Measurements from ENCODE around the gene LEPR. TPM values are rescaled to one million over a fixed set of nuclear protein-coding genes. Genes with fewer than 3 reads are reported as not detected.

The LEPR gene
- total RNA-seq, 2 donors from 2014 or later = 5.8 to 6.6 TPM

- H3K9me3 Mint-ChIP-seq = no peaks in the 10 kb centered on the region
- H3K4me3 Mint-ChIP-seq = peak overlapping the region in 1 of 2 donors; percentile 76
Measured at GRCh38 chr1:65393928-65394327, 26.5 kb upstream of the LEPR start.

DNA sequence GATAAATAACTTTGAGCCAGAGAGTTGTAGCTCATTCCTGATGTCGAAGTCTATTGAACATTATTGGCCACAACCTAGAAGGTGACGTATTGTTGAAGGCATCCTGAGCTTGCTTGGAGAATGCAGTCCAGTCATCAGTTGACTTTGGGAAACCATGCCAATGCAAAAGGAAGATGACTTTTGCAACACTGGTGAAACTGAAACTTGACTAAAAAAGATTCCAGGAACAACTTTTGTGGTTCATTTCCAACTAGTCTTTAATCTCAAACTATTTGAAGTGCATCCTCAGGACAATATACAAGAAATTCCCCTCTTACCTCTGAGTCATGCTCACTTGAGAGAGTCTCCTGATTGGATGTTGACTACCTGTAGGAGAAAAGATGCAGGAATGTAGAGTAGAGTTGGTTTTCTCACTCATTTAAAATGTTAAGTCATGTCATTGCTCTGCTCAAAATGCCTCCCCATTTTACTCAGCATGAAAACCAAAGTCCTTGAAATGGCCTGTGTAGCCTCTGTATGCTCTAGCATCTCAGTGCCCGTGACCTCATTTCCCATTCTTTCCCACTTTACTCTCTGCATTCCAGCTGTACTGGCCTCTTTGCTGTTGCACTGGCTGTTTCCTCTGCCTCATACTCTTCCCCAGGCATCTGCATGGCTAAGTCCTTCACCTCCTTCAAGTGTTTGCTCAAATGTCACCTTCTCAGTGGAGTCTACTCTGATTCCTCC, 24.4 kb upstream of the LEPR start:
- H3K4me1 Mint-ChIP-seq (ENCODE audit: low read depth) = peaks cover 58% of the 10 kb centered on the region
- H3K9me3 Mint-ChIP-seq = no peaks in the 10 kb centered on the region
- H3K27ac Mint-ChIP-seq = no peak overlapping the region
- ATAC-seq (replicated peaks in 1 of 2) (peak; percentile 37 to 54), DNase-seq (peak in 1 of 2 donors; percentile 13)
- H3K36me3 Mint-ChIP-seq (ENCODE audit: insufficient read depth in 2 of 2) = no peaks in the 10 kb centered on the region
- peak overlapping the region; percentile 1 to 40 for H3K4me3 Mint-ChIP-seq
- no peaks in the 10 kb centered on the region for H3K27me3 Mint-ChIP-seq (ENCODE audit: low read depth)

More at GRCh38 chr1:65393928-65394327, 26.5 kb upstream of the LEPR start:
- Mint-ChIP-seq H3K27me3 (ENCODE audit: low read depth) (no peaks in the 10 kb centered on the region), H3K36me3 (ENCODE audit: insufficient read depth in 2 of 2) (no peaks in the 10 kb centered on the region), H3K4me1 (ENCODE audit: low read depth) (peaks cover 72% of the 10 kb centered on the region), H3K27ac (peak overlapping the region; percentile 76)
- DNase-seq = no peak
- ATAC-seq (replicated peaks in 1 of 2) = no peak

GRCh38 chr1:65398083-65398482, 22.4 kb upstream of the LEPR start:
- H3K4me1 Mint-ChIP-seq (ENCODE audit: low read depth) = peaks cover 46% of the 10 kb centered on the region
- peak; percentile 56 to 60 for ATAC-seq (replicated peaks in 1 of 2)
- H3K27me3 Mint-ChIP-seq (ENCODE audit: low read depth) = no peaks in the 10 kb centered on the region
- no peak overlapping the region for H3K4me3 Mint-ChIP-seq
- DNase-seq = no peak
- H3K36me3 Mint-ChIP-seq (ENCODE audit: insufficient read depth in 2 of 2) = no peaks in the 10 kb centered on the region
- H3K9me3 Mint-ChIP-seq = no peaks in the 10 kb centered on the region
- no peak overlapping the region for H3K27ac Mint-ChIP-seq

DNA sequence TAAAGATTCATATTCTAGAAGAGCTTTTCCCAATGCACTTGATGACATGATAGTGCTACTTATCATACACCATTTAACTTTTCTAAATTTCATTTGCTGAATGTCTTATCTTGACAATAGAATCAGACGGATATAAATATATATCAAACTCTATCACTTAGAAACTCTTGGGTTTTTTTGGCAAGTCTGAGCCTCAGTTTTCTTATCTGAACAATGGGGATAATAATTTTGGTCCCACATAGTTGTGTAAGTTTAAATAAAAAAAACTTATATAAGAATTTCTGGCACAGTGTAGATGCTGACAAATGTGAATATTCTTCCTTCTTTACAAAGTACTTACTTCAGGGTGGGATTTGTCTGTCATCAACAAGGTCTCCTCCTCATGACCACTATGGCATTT, 21.5 kb upstream of the LEPR start:
- H3K9me3 Mint-ChIP-seq = no peaks in the 10 kb centered on the region
- H3K4me1 Mint-ChIP-seq (ENCODE audit: low read depth) = peaks cover 37% of the 10 kb centered on the region
- no peak overlapping the region for H3K4me3 Mint-ChIP-seq
- ATAC-seq (replicated peaks in 1 of 2) = no peak
- no peak for DNase-seq
- no peak overlapping the region for H3K27ac Mint-ChIP-seq
- no peaks in the 10 kb centered on the region for H3K36me3 Mint-ChIP-seq (ENCODE audit: insufficient read depth in 2 of 2)
- no peaks in the 10 kb centered on the region for H3K27me3 Mint-ChIP-seq (ENCODE audit: low read depth)

GRCh38 chr1:65401612-65402011, 18.9 kb upstream of the LEPR start:
- Mint-ChIP-seq H3K4me3 (no peak overlapping the region), H3K27ac (no peak overlapping the region), H3K4me1 (ENCODE audit: low read depth) (peaks cover 21% of the 10 kb centered on the region), H3K36me3 (ENCODE audit: insufficient read depth in 2 of 2) (no peaks in the 10 kb centered on the region), H3K27me3 (ENCODE audit: low read depth) (peaks cover 4% of the 10 kb centered on the region), H3K9me3 (no peaks in the 10 kb centered on the region)
- ATAC-seq (replicated peaks in 1 of 2) = no peak
- no peak for DNase-seq

- no peak overlapping the region for H3K27ac Mint-ChIP-seq
- ATAC-seq (replicated peaks in 1 of 2) = no peak
- H3K4me3 Mint-ChIP-seq = no peak overlapping the region
- no peak for DNase-seq
- no peaks in the 10 kb centered on the region for H3K9me3 Mint-ChIP-seq
- no peaks in the 10 kb centered on the region for H3K36me3 Mint-ChIP-seq (ENCODE audit: insufficient read depth in 2 of 2)
- no peaks in the 10 kb centered on the region for H3K4me1 Mint-ChIP-seq (ENCODE audit: low read depth)
- H3K27me3 Mint-ChIP-seq (ENCODE audit: low read depth) = peaks cover 10% of the 10 kb centered on the region
Measured at GRCh38 chr1:65404941-65405340, 15.5 kb upstream of the LEPR start.

DNA sequence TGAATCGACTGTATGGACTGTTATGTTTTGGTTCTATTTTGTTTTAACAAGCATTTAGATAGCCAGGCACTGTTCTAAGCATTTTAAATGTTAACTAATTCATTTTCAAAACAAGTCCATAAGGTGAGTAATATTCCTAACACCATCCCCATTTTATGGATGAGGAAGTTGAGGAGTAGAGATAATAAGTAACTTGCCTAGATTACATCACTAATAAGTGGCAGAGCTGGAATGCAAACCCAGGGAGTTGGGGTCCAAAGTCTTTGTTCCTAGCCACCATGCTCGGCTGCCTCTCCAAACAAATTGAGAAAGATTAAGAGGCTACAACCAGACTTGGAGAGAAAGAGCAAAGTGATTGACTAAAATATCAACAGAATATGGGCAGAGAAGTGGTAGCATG, 12.6 kb upstream of the LEPR start:
- ATAC-seq (replicated peaks in 1 of 2) (no peak), DNase-seq (no peak)
- H3K36me3 Mint-ChIP-seq (ENCODE audit: insufficient read depth in 2 of 2) = no peaks in the 10 kb centered on the region
- no peaks in the 10 kb centered on the region for H3K9me3 Mint-ChIP-seq
- H3K4me1 Mint-ChIP-seq (ENCODE audit: low read depth) = peaks cover 5% of the 10 kb centered on the region
- H3K27ac Mint-ChIP-seq = no peak overlapping the region
- no peak overlapping the region for H3K4me3 Mint-ChIP-seq
- peaks cover 10% of the 10 kb centered on the region for H3K27me3 Mint-ChIP-seq (ENCODE audit: low read depth)

GRCh38 chr1:65409314-65409713, 11.2 kb upstream of the LEPR start:
- peaks cover 12% of the 10 kb centered on the region for H3K27me3 Mint-ChIP-seq (ENCODE audit: low read depth)
- DNase-seq (no peak), ATAC-seq (replicated peaks in 1 of 2) (no peak)
- no peak overlapping the region for H3K27ac Mint-ChIP-seq
- no peak overlapping the region for H3K4me3 Mint-ChIP-seq
- no peaks in the 10 kb centered on the region for H3K36me3 Mint-ChIP-seq (ENCODE audit: insufficient read depth in 2 of 2)
- H3K4me1 Mint-ChIP-seq (ENCODE audit: low read depth) = peaks cover 5% of the 10 kb centered on the region
- no peaks in the 10 kb centered on the region for H3K9me3 Mint-ChIP-seq

GRCh38 chr1:65409816-65410326, 10.6 kb upstream of the LEPR start:
- no peak overlapping the region for H3K27ac Mint-ChIP-seq
- H3K4me3 Mint-ChIP-seq = no peak overlapping the region
- H3K36me3 Mint-ChIP-seq (ENCODE audit: insufficient read depth in 2 of 2) = no peaks in the 10 kb centered on the region
- no peaks in the 10 kb centered on the region for H3K9me3 Mint-ChIP-seq
- DNase-seq (no peak), ATAC-seq (replicated peaks in 1 of 2) (no peak)
- H3K4me1 Mint-ChIP-seq (ENCODE audit: low read depth) = peaks cover 5% of the 10 kb centered on the region
- H3K27me3 Mint-ChIP-seq (ENCODE audit: low read depth) = peaks cover 13% of the 10 kb centered on the region

DNA sequence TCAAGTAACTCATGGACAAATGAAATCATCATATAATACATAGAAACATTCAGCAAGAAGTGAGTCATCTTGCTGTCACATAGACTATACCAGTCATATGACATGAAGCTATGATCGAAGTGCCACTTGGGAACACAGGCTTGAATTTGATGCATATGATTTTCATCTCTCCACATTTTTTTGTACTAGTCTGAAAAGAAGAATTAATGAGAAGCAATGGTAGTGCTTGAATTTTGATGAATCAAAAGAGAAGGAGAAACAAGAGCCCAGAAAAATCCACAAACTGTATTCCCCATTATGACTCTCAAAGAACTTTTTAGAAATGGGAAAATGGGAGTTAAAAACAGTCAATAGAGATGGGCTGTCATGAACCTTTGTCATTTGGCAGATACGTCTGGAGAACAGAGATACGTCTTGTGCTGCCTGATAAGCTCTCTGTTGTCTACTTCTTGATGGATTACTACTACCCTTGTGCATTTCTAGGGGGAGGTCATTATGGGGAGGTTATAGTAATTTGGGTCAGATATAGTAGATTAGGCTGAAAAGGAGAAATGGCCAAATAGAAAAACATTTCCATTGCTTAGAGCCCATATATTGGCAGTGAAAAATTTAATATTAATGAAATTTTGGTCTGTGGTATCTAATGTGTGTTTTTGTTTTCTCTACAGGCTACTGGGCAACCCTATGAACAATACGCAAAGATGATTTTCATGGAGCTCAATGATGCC, 8.0 kb upstream of the LEPR start:
- Mint-ChIP-seq H3K27ac (no peak overlapping the region), H3K27me3 (ENCODE audit: low read depth) (peaks cover 13% of the 10 kb centered on the region), H3K4me1 (ENCODE audit: low read depth) (peaks cover 5% of the 10 kb centered on the region), H3K36me3 (ENCODE audit: insufficient read depth in 2 of 2) (no peaks in the 10 kb centered on the region), H3K4me3 (no peak overlapping the region), H3K9me3 (no peaks in the 10 kb centered on the region)
- ATAC-seq (replicated peaks in 1 of 2) (peak; percentile 76 to 90), DNase-seq (no peak)

DNA sequence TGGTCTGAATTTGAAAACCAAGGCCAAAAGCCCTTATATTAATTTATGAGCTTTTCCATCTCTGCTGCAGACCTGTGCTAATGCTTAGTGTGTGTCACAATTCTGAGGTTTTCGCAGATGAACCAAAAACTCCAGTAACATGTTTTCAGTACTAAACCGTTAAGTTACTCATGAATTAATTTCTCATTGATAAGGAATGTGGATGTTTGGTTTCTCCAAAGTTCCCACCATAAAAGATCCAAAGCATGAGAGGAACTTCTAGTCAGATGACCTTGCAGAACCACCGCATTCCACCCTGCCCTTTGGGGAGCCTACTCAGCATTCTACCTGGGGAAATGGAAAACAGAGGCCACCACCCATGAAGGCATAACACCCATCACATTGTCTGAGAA, 7.5 kb upstream of the LEPR start:
- Mint-ChIP-seq H3K27me3 (ENCODE audit: low read depth) (peaks cover 13% of the 10 kb centered on the region), H3K27ac (no peak overlapping the region), H3K36me3 (ENCODE audit: insufficient read depth in 2 of 2) (no peaks in the 10 kb centered on the region), H3K4me3 (no peak overlapping the region), H3K4me1 (ENCODE audit: low read depth) (peaks cover 5% of the 10 kb centered on the region), H3K9me3 (no peaks in the 10 kb centered on the region)
- ATAC-seq (replicated peaks in 1 of 2) = no peak
- DNase-seq = no peak

GRCh38 chr1:65414538-65414937, 5.9 kb upstream of the LEPR start:
- no peak overlapping the region for H3K4me3 Mint-ChIP-seq
- DNase-seq (no peak), ATAC-seq (replicated peaks in 1 of 2) (no peak)
- no peaks in the 10 kb centered on the region for H3K9me3 Mint-ChIP-seq
- peaks cover 11% of the 10 kb centered on the region for H3K27me3 Mint-ChIP-seq (ENCODE audit: low read depth)
- peaks cover 14% of the 10 kb centered on the region for H3K4me1 Mint-ChIP-seq (ENCODE audit: low read depth)
- H3K27ac Mint-ChIP-seq = no peak overlapping the region
- H3K36me3 Mint-ChIP-seq (ENCODE audit: insufficient read depth in 2 of 2) = no peaks in the 10 kb centered on the region

DNA sequence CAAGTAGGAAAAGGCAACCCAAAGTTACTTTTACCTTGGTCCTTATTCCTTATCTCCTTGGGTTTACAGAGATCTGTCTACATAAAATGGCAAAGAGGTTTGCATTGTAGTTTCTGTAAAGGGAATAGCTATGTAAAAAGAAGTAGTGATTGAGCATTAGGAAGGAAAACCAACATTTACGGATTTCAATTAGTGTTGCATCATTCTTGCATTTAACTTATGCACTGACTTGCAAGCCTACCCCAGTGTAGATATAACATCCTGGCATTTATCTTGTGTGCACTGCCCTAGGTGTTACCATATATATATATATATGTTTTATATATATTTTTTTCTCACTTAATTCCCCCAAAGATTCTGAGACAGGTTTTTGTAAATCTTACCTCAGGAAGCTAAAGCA, 3.7 kb upstream of the LEPR start:
- DNase-seq = no peak
- Mint-ChIP-seq H3K4me3 (no peak overlapping the region), H3K27ac (no peak overlapping the region), H3K4me1 (ENCODE audit: low read depth) (peaks cover 20% of the 10 kb centered on the region), H3K27me3 (ENCODE audit: low read depth) (peaks cover 7% of the 10 kb centered on the region), H3K9me3 (no peaks in the 10 kb centered on the region), H3K36me3 (ENCODE audit: insufficient read depth in 2 of 2) (no peaks in the 10 kb centered on the region)
- no peak for ATAC-seq (replicated peaks in 1 of 2)

All from activated T-cell treated with anti-CD3 and anti-CD28 coated beads, Interleukin-2, amount 50 U/mL, for 72 hours (primary cell).